ENCODE data around the gene REXO2.

The REXO2 gene

GRCh38 chr11:114439229-114440120 is at the start of gene REXO2:
TSS of gene REXO2 (plus strand) at chr11:114439467. CDS start at chr11:114439529, 62 bp downstream.
- H3K4me3 ChIP-seq (replicated peaks in 1 of 2; ENCODE audit: low read depth in 2 of 2, low read length in 2 of 2) = peak within 1 kb of the TSS; percentile 98 to 99
- peak; percentile 96 to 97 for DNase-seq (ENCODE audit: low read depth in 2 of 2)
- TF ChIP-seq CTCF (IDR thresholded peaks at IDR 0.05; ENCODE audit: low read depth, low read length) = peak; percentile 10

DNA sequence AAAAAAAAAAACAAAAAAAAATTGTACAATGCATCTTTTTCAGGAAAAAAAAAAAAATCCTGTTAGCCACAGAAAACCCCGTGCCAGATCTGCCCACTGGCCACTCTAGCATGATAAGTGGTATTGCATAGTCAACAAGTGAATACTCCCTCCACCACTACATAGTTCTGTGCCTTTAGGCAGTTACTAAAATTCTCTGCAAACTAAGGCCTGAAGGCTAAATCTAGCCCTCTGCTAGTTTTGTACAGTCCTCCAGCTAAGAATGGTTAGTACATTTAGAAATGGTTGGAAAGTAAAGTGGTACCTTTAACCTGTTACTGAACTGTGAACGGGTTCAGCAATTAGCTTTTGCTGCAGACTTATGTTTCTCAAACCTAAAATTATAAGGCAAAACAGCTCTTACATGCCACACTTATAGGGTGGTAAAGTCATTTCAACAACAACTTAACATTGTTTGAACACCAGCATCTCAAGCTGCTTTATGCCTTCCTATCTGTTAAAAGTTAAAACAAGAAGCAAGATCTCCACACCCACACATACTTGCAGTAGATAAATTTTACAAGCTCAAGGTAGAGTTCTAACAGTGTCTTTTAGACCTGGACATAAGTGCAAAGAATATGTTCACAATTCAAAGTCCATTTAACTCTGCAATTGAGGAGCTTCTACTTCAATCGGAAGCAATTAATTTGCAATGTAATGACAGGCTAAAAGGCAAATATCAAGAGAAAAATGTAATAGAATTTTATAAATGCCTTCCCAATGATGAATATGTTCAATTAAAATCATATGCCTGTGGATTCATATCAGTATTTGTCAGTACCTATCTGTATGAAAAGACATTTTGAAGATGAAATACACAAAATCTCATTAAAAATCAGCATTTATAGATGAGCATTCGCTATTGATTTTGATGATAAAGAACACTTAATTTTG is 46.3 kb upstream of the REXO2 start:
- DNase-seq (ENCODE audit: low read depth in 2 of 2) = no peak
- no peak for TF ChIP-seq CTCF (IDR thresholded peaks at IDR 0.05; ENCODE audit: low read depth, low read length)
- no peak overlapping the region for H3K4me3 ChIP-seq (replicated peaks in 1 of 2; ENCODE audit: low read depth in 2 of 2, low read length in 2 of 2)

GRCh38 chr11:114395736-114396135 is 43.5 kb upstream of the REXO2 start:
- DNase-seq (ENCODE audit: low read depth in 2 of 2) = no peak
- TF ChIP-seq CTCF (IDR thresholded peaks at IDR 0.05; ENCODE audit: low read depth, low read length) = peak; percentile 21
- H3K4me3 ChIP-seq (replicated peaks in 1 of 2; ENCODE audit: low read depth in 2 of 2, low read length in 2 of 2) = no peak overlapping the region

DNA sequence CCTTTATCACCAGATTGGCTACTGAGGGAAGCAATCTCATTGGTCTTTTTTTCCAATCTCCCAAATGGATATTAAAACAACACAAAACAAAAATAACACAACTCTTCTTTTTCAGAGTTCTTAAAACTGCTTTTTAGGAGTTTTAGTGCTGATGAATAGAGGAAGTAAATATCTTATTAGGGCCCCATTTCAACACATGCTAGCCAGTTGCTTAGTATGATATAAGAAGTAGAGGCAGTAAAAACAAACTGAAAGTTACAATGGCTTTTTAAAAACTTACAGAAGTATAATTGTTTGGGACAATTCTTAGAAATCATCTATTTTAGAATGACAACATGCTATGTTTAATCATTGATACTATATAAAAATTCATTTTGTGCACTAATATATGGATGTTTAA is 42.4 kb upstream of the REXO2 start:
- no peak overlapping the region for H3K4me3 ChIP-seq (replicated peaks in 1 of 2; ENCODE audit: low read depth in 2 of 2, low read length in 2 of 2)
- no peak for DNase-seq (ENCODE audit: low read depth in 2 of 2)
- no peak for TF ChIP-seq CTCF (IDR thresholded peaks at IDR 0.05; ENCODE audit: low read depth, low read length)

DNA sequence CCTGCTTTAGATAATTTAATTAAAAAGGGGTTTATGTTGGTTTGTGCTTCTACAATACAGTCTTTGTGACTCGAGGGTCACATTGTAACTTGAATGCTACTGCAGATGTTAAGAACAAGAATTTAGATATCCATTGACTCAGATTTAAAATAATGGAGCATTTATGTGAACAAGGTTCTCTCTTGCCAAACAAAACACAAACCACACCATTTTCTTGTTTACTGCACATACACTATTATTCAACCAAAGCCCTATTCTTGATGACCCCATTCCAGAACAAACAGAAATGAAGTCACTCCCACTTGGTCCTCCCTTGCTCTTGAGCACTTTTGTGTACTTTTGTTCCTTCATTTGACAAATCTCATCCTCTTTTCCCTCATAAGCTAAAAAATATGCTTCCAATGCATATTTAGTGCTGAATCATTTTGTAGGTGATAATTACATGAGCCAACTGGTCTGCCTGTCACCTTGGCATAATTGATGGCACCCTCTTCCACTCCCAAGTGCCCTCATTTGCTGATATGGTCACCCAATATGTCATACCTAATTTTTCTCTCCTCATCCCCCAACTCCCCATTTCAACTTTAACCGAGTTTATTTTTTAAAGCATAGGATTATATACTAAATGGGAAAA is 41.8 kb upstream of the REXO2 start:
- no peak overlapping the region for H3K4me3 ChIP-seq (replicated peaks in 1 of 2; ENCODE audit: low read depth in 2 of 2, low read length in 2 of 2)
- DNase-seq (ENCODE audit: low read depth in 2 of 2) = peak in 1 of 2 donors; percentile 55
- TF ChIP-seq CTCF (IDR thresholded peaks at IDR 0.05; ENCODE audit: low read depth, low read length) = no peak

DNA sequence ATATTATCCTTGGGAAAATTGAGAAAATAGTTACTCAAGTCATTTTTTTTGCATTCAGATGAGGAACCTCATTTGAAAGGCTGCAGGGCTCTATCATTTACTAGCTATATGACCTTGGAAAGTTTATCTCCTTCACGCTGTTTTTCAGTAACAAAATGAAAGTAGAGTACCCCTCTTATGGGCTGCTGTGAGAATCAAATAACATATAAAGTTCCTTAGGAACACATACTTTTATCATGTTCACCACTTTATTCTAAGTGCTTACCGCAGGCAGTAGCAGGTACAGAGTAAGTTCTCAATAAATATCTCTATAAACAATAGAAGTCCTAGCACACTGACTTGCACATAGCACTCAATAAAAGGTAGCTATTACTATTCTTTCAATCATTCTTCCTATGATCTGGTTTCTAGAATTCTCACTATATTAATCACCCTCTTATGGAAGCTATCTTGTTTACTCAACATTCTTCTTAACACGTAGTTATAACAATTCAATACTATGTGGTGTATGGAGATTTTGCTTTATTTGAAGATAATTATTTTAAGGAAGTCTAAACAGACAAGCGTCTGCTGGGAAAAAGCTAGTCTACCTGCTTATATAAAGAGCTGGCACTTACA is 40.9 kb upstream of the REXO2 start:
- H3K4me3 ChIP-seq (replicated peaks in 1 of 2; ENCODE audit: low read depth in 2 of 2, low read length in 2 of 2) = no peak overlapping the region
- DNase-seq (ENCODE audit: low read depth in 2 of 2) = no peak
- no peak for TF ChIP-seq CTCF (IDR thresholded peaks at IDR 0.05; ENCODE audit: low read depth, low read length)
